Measurements from ENCODE around the gene MEIKIN.

GRCh38 chr5:131959906-131960305 is 14.4 kb upstream of the MEIKIN start:
- TF ChIP-seq CTCF (IDR thresholded peaks at IDR 0.05; ENCODE audit: poor library complexity, severe bottlenecking) = no peak
- no peak for TF ChIP-seq EZH2 (IDR thresholded peaks at IDR 0.05; ENCODE audit: borderline replicate concordance, insufficient read depth, low read length, poor library complexity, severe bottlenecking)

Measured in neural cell (in vitro differentiated cells).